IMR-90 (cell line): ENCODE measurements around the gene ABCA6. TPM values are rescaled to one million over a fixed set of nuclear protein-coding genes. Genes with fewer than 3 reads are reported as not detected.

ENCODE experiments used
- ATAC-seq: fragments of 200-7000 bp; cut with Tn5 transposase; 2 replicates; pipeline ENCODE4 v1.9.1; 2020; ENCODE audit warnings: low read depth, mild to moderate bottlenecking, moderate library complexity
- BruUV-seq: library from RNA; stranded (reverse); fragments of 400-500 nt; replicated peaks from 2 replicates; lab custom pipeline; 2021; lab: Mats Ljungman, UMichigan
- CTCF ChIA-PET: fragments of 300-600 bp; formaldehyde crosslinking; extraction: SDS; loops from one replicate; lab custom pipeline; 2021; ENCODE audit warnings: antibody characterized with exemption; lab: Yijun Ruan, JAX
- POLR2A ChIA-PET: fragments of 300-600 bp; sonication (Branson Sonifier 250); formaldehyde crosslinking; loops from one replicate; lab custom pipeline; 2022; ENCODE audit warnings: antibody characterized with exemption; ENCODE audit not compliant: unreplicated experiment; lab: Charles Lee
- DNase-seq: peaks from one replicate; pipeline ENCODE4 v3.0.0; 2013
- H2AFZ ChIP-seq: replicated peaks from 2 replicates; pipeline ENCODE3; 2013; ENCODE audit warnings: low read length, mild to moderate bottlenecking; ENCODE audit not compliant: poor library complexity
- H2AK5ac ChIP-seq: 2 replicates; pipeline ENCODE4 v1.6.1; 2013; ENCODE audit warnings: low read depth, low read length, inconsistent platforms
- H2AK9ac ChIP-seq: replicated peaks from 2 replicates; pipeline ENCODE3; 2013; ENCODE audit warnings: mild to moderate bottlenecking, low read depth, low read length, moderate library complexity; ENCODE audit not compliant: poor library complexity
- H2BK120ac ChIP-seq: 2 replicates; pipeline ENCODE4 v1.6.1; 2013; ENCODE audit warnings: low read depth, low read length, inconsistent platforms
- H2BK15ac ChIP-seq: 3 replicates; pipeline ENCODE4 v1.6.1; 2013; ENCODE audit warnings: low read depth, low read length, inconsistent platforms
- H2BK20ac ChIP-seq: 2 replicates; pipeline ENCODE4 v1.6.1; 2013; ENCODE audit warnings: low read depth, mild to moderate bottlenecking, inconsistent platforms, low read length, moderate library complexity
- H2BK5ac ChIP-seq: 2 replicates; pipeline ENCODE4 v1.6.1; 2013; ENCODE audit warnings: mild to moderate bottlenecking, low read depth, low read length, inconsistent platforms; ENCODE audit not compliant: poor library complexity, severe bottlenecking
- H3K14ac ChIP-seq: replicated peaks from 2 replicates; pipeline ENCODE4 v1.6.1; 2013; ENCODE audit warnings: low read depth, low read length, inconsistent platforms
- H3K18ac ChIP-seq: 2 replicates; pipeline ENCODE4 v1.6.1; 2013; ENCODE audit warnings: low read depth, low read length, control low read depth
- H3K23ac ChIP-seq: 2 replicates; pipeline ENCODE4 v1.6.1; 2013; ENCODE audit warnings: low read depth, low read length, inconsistent platforms
- H3K27ac ChIP-seq: 2 replicates; pipeline ENCODE4 v1.5.1; 2013; ENCODE audit warnings: mild to moderate bottlenecking, control low read depth, low read length; ENCODE audit not compliant: insufficient read depth
- H3K27me3 ChIP-seq: 2 replicates; pipeline ENCODE4 v1.6.1; 2013; ENCODE audit warnings: low read length; ENCODE audit not compliant: control insufficient read depth, insufficient read depth
- H3K36me3 ChIP-seq: 2 replicates; pipeline ENCODE4 v1.6.1; 2013; ENCODE audit warnings: low read length, mixed read lengths; ENCODE audit not compliant: control insufficient read depth, insufficient read depth
- H3K4ac ChIP-seq: 2 replicates; pipeline ENCODE4 v1.6.1; 2013; ENCODE audit warnings: low read depth, low read length, inconsistent platforms
- H3K4me1 ChIP-seq: 2 replicates; pipeline ENCODE4 v1.6.1; 2013; ENCODE audit warnings: low read length, mixed read lengths; ENCODE audit not compliant: control insufficient read depth, insufficient read depth
- H3K4me2 ChIP-seq: 2 replicates; pipeline ENCODE4 v1.6.1; 2013; ENCODE audit warnings: low read depth, mild to moderate bottlenecking, control low read depth, low read length, moderate library complexity
- H3K4me3 ChIP-seq: 2 replicates; pipeline ENCODE4 v1.5.1; 2013; ENCODE audit warnings: low read depth, mild to moderate bottlenecking, control low read depth, low read length, moderate library complexity; ENCODE audit not compliant: insufficient read depth
- H3K56ac ChIP-seq: 2 replicates; pipeline ENCODE4 v1.6.1; 2013; ENCODE audit warnings: low read length, inconsistent platforms; ENCODE audit not compliant: insufficient read depth; ENCODE audit errors: extremely low read depth
- H3K79me1 ChIP-seq, 2 experiments: 2 replicates each; pipeline ENCODE4 v1.6.1; 2013; ENCODE audit warnings: low read length in 2 of 2, inconsistent platforms in 1 of 2, low read depth in 1 of 2
- H3K9ac ChIP-seq: 2 replicates; pipeline ENCODE4 v1.6.1; 2013; ENCODE audit warnings: low read depth, low read length, control low read depth
- H3K9me1 ChIP-seq: 2 replicates; pipeline ENCODE4 v1.6.1; 2013; ENCODE audit warnings: low read length, inconsistent platforms; ENCODE audit not compliant: insufficient read depth
- H3K9me3 ChIP-seq: 2 replicates; pipeline ENCODE4 v1.6.1; 2013; ENCODE audit warnings: low read length; ENCODE audit not compliant: control insufficient read depth, insufficient read depth
- H4K20me1 ChIP-seq: 2 replicates; pipeline ENCODE4 v1.6.1; 2013; ENCODE audit warnings: low read length, inconsistent platforms; ENCODE audit not compliant: insufficient read depth
- H4K5ac ChIP-seq: 2 replicates; pipeline ENCODE4 v1.6.1; 2013; ENCODE audit warnings: mild to moderate bottlenecking, low read depth, low read length, control low read depth
- H4K8ac ChIP-seq, 2 experiments: 2 replicates each; pipeline ENCODE4 v1.6.1; 2013; ENCODE audit warnings: low read depth in 2 of 2, low read length in 2 of 2, control low read depth in 1 of 2, inconsistent platforms in 1 of 2
- H4K91ac ChIP-seq: 2 replicates; pipeline ENCODE4 v1.6.1; 2013; ENCODE audit warnings: low read depth, low read length, inconsistent platforms; ENCODE audit not compliant: insufficient read depth
- WGBS, 2 experiments: methylation state at CpG; one replicate each; pipeline versions ENCODE4 v1.1.5 to v1.1.7; 2013; ENCODE audit warnings: missing lambda C conversion rate in 2 of 2; ENCODE audit not compliant: insufficient read length in 1 of 2; ENCODE audit errors: extremely low coverage in 2 of 2; 5-methylcytosine and 5-hydroxymethylcytosine counted together
- dilution Hi-C: fragments of 300-500 bp; cut with HindIII; formaldehyde crosslinking; loops from one replicate; pipeline ENCODE4 v1.14.3; 2018; ENCODE audit warnings: low sequenced_read_pairs; ENCODE audit not compliant: unreplicated experiment
- in situ Hi-C: fragments of 300-500 bp; cut with MboI; formaldehyde crosslinking; loops from 3 replicates; pipeline ENCODE4 v1.14.3; 2019; ENCODE audit warnings: low sequenced_read_pairs, inconsistent platforms, mixed read lengths
- intact Hi-C: fragments of 100-400 bp; cut with micrococcal nuclease; formaldehyde crosslinking; loops from 2 replicates; pipeline ENCODE4 v1.10.0; 2022
- polyA plus RNA-seq, 3 experiments: library from polyadenylated mRNA; depleted of rRNA; stranded (reverse); fragments of >200 nt; gene quantifications; 2 replicates each; pipeline ENCODE4 v1.2.3, GENCODE V29; 2012; ENCODE audit warnings: low replicate concordance in 1 of 3
- total RNA-seq: library from RNA; depleted of rRNA; stranded (reverse); fragments of >200 nt; gene quantifications from 2 replicates; pipeline ENCODE4 v1.2.3, GENCODE V29; 2012
- TF ChIP-seq, protein P1 (sequence below): fragments of 150-350 bp; IDR thresholded peaks from 2 replicates; pipeline ENCODE4 v1.6.1; 2017; ENCODE audit warnings: mild to moderate bottlenecking, antibody characterized with exemption, low read length, low read depth

ABCA6 gene
- total and polyA plus RNA-seq, 2 of the 4 experiments (the other 2 are of a cell fraction): under 0.01 TPM; not detected in 1

DNA sequence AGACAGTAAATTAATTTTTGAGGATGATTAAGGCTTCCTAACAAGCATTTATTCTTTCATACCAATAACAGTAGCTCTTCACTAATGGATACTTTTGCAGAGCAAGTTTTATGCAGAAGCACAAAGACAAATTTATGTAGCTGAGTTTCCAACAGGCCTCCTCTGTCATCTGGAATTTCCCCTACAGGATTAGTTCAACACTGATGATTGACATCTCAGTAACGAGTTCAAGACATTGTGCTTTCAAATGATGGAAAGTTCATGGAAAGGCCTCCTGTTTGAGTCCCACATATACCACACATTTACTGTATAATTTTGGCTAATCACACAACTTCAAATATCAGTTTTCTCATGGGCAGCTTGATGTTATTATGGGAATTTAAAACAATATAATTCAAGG, 46.4 kb upstream of the ABCA6 start:
- Histone ChIP-seq H3K9ac (no peak overlapping the region), H2BK5ac (no peak overlapping the region), H2AK9ac (no peak overlapping the region), H4K5ac (no peak overlapping the region), H4K91ac (no peak overlapping the region), H3K9me3 (no peaks in the 10 kb centered on the region), H3K4me3 (no peak overlapping the region), H3K36me3 (no peaks in the 10 kb centered on the region), H3K23ac (no peak overlapping the region), H3K79me1 (no peaks in the 10 kb centered on the region), H2BK15ac (no peak overlapping the region), H3K18ac (no peak overlapping the region), H4K8ac (no peak overlapping the region), H2BK20ac (no peak overlapping the region), H3K9me1 (no peaks in the 10 kb centered on the region), H3K14ac (no peak overlapping the region), H3K4ac (no peak overlapping the region), H3K27ac (no peak overlapping the region), H3K56ac (no peak overlapping the region), H4K20me1 (no peaks in the 10 kb centered on the region), H3K27me3 (no peaks in the 10 kb centered on the region), H3K4me1 (no peaks in the 10 kb centered on the region), H2BK120ac (no peak overlapping the region), H2AFZ (no peak overlapping the region), H2AK5ac (no peak overlapping the region), H3K4me2 (no peak overlapping the region)
- intact Hi-C loops (no loop called here), dilution Hi-C loops (no loop called here), in situ Hi-C loops (no loop called here)
- ChIA-PET CTCF (no interaction called here), POLR2A (no interaction called here)
- ATAC-seq (no peak), DNase-seq (no peak)
- no CpG with 5 or more reads among the region's 1 CpG for WGBS, 2 experiments
- TF ChIP-seq, protein P1, sequence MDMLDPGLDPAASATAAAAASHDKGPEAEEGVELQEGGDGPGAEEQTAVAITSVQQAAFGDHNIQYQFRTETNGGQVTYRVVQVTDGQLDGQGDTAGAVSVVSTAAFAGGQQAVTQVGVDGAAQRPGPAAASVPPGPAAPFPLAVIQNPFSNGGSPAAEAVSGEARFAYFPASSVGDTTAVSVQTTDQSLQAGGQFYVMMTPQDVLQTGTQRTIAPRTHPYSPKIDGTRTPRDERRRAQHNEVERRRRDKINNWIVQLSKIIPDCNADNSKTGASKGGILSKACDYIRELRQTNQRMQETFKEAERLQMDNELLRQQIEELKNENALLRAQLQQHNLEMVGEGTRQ: no peak
- BruUV-seq: no TSS peak
